Measurements from ENCODE around the gene NARS2.

The NARS2 gene

GRCh38 chr11:78423241-78423640 is 151.4 kb downstream of the NARS2 start:
- no peaks in the 10 kb centered on the region for H4K20me1 ChIP-seq (ENCODE audit: insufficient read depth, low read length)
- no peaks in the 10 kb centered on the region for H3K79me2 ChIP-seq (ENCODE audit: low read length)
- DNase-seq: no peak
- H3K9me2 ChIP-seq (replicated peaks; ENCODE audit: insufficient read depth, low read length): no peaks in the 10 kb centered on the region
- no peak overlapping the region for H3K4me3 ChIP-seq (ENCODE audit: low read length)
- peaks cover 41% of the 10 kb centered on the region for H3K4me1 ChIP-seq (ENCODE audit: low read length)
- TF ChIP-seq EZH2phosphoT487 (IDR thresholded peaks at IDR 0.05; ENCODE audit: low read length): no peak
- no peak for TF ChIP-seq EZH2 (optimal IDR thresholded peaks at IDR 0.05; ENCODE audit: low read depth, low read length)
- TF ChIP-seq, protein P1, sequence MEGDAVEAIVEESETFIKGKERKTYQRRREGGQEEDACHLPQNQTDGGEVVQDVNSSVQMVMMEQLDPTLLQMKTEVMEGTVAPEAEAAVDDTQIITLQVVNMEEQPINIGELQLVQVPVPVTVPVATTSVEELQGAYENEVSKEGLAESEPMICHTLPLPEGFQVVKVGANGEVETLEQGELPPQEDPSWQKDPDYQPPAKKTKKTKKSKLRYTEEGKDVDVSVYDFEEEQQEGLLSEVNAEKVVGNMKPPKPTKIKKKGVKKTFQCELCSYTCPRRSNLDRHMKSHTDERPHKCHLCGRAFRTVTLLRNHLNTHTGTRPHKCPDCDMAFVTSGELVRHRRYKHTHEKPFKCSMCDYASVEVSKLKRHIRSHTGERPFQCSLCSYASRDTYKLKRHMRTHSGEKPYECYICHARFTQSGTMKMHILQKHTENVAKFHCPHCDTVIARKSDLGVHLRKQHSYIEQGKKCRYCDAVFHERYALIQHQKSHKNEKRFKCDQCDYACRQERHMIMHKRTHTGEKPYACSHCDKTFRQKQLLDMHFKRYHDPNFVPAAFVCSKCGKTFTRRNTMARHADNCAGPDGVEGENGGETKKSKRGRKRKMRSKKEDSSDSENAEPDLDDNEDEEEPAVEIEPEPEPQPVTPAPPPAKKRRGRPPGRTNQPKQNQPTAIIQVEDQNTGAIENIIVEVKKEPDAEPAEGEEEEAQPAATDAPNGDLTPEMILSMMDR (IDR thresholded peaks at IDR 0.05; ENCODE audit: low read length): no peak
- no peak overlapping the region for H3K9ac ChIP-seq (ENCODE audit: low read length)
- H3K27ac ChIP-seq (ENCODE audit: low read length): no peak overlapping the region
- peaks cover 48% of the 10 kb centered on the region for H3F3A ChIP-seq (ENCODE audit: insufficient read depth, low read length)
- no peaks in the 10 kb centered on the region for H3K9me3 ChIP-seq (replicated peaks; ENCODE audit: insufficient read depth, low read length)
- no peaks in the 10 kb centered on the region for H3K36me3 ChIP-seq (replicated peaks; ENCODE audit: insufficient read depth, low read length)
- no peak overlapping the region for H2AFZ ChIP-seq (ENCODE audit: low read length)
- 0 out of 2 replicates have a peak, but pooled peaks cover 5% of the 10 kb centered on the region for H3K27me3 ChIP-seq (replicated peaks; ENCODE audit: insufficient read depth, low read length)
- H3K4me2 ChIP-seq (ENCODE audit: low read depth, low read length): no peak overlapping the region

DNA sequence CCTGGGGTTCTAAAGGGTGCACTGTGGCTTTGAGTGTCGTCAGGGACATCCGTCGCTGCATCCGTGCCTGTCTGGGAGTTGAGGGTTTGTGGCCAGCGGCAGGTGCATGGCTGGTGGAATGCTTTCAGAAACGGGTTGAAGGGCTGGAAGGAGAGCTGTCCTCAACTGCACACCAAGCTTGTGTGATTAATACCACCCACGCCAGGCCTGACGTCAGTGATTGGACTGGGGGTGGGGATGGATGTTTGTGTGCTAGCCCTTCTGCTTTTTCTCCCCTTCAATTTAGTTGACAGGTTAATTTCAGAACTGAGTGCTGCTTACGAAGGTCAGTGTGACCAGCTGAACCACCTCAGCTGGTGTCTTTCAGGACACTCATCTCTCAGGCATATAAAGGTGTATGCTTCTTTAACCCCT is 153.9 kb downstream of the NARS2 start:
- Histone ChIP-seq H3K9ac (ENCODE audit: low read length) (peak overlapping the region; percentile 44), H3K4me2 (ENCODE audit: low read depth, low read length) (peak overlapping the region; percentile 61), H4K20me1 (ENCODE audit: insufficient read depth, low read length) (no peaks in the 10 kb centered on the region), H3K36me3 (replicated peaks; ENCODE audit: insufficient read depth, low read length) (no peaks in the 10 kb centered on the region), H3K9me3 (replicated peaks; ENCODE audit: insufficient read depth, low read length) (no peaks in the 10 kb centered on the region), H3K79me2 (ENCODE audit: low read length) (peaks cover 5% of the 10 kb centered on the region; the same call in 1 of the 2 replicates), H3K4me3 (ENCODE audit: low read length) (peak overlapping the region; percentile 6), H3K27ac (ENCODE audit: low read length) (peak overlapping the region; percentile 87), H3F3A (ENCODE audit: insufficient read depth, low read length) (peaks cover 40% of the 10 kb centered on the region), H3K27me3 (replicated peaks; ENCODE audit: insufficient read depth, low read length) (0 out of 2 replicates have a peak, but pooled peaks cover 6% of the 10 kb centered on the region), H3K4me1 (ENCODE audit: low read length) (peaks cover 22% of the 10 kb centered on the region), H3K9me2 (replicated peaks; ENCODE audit: insufficient read depth, low read length) (no peaks in the 10 kb centered on the region), H2AFZ (ENCODE audit: low read length) (no peak overlapping the region; the same call in 1 of the 2 replicates)
- peak; percentile 65 for DNase-seq
- TF ChIP-seq EZH2 (optimal IDR thresholded peaks at IDR 0.05; ENCODE audit: low read depth, low read length) (no peak), EZH2phosphoT487 (IDR thresholded peaks at IDR 0.05; ENCODE audit: low read length) (no peak)
- TF ChIP-seq, protein P1 (IDR thresholded peaks at IDR 0.05; ENCODE audit: low read length): no peak

GRCh38 chr11:78420255-78420764 is 154.4 kb downstream of the NARS2 start:
- H3K79me2 ChIP-seq (ENCODE audit: low read length): peaks cover 5% of the 10 kb centered on the region; the same call in 1 of the 2 replicates
- H3K36me3 ChIP-seq (replicated peaks; ENCODE audit: insufficient read depth, low read length): no peaks in the 10 kb centered on the region
- H4K20me1 ChIP-seq (ENCODE audit: insufficient read depth, low read length): no peaks in the 10 kb centered on the region
- peak overlapping the region; percentile 87 for H3K27ac ChIP-seq (ENCODE audit: low read length)
- TF ChIP-seq, protein P1 (IDR thresholded peaks at IDR 0.05; ENCODE audit: low read length): peak; percentile 69
- no peak for TF ChIP-seq EZH2 (optimal IDR thresholded peaks at IDR 0.05; ENCODE audit: low read depth, low read length)
- peak; percentile 43 for DNase-seq
- peak overlapping the region; percentile 36; the same call in 1 of the 2 replicates for H2AFZ ChIP-seq (ENCODE audit: low read length)
- 0 out of 2 replicates have a peak, but pooled peaks cover 6% of the 10 kb centered on the region for H3K27me3 ChIP-seq (replicated peaks; ENCODE audit: insufficient read depth, low read length)
- H3K9me2 ChIP-seq (replicated peaks; ENCODE audit: insufficient read depth, low read length): no peaks in the 10 kb centered on the region
- H3K9me3 ChIP-seq (replicated peaks; ENCODE audit: insufficient read depth, low read length): no peaks in the 10 kb centered on the region
- peak overlapping the region; percentile 6 for H3K4me3 ChIP-seq (ENCODE audit: low read length)
- peaks cover 35% of the 10 kb centered on the region for H3F3A ChIP-seq (ENCODE audit: insufficient read depth, low read length)
- H3K4me1 ChIP-seq (ENCODE audit: low read length): peaks cover 17% of the 10 kb centered on the region
- H3K9ac ChIP-seq (ENCODE audit: low read length): peak overlapping the region; percentile 44
- peak overlapping the region; percentile 61 for H3K4me2 ChIP-seq (ENCODE audit: low read depth, low read length)
